HG03469 (cell line): ENCODE measurements around the gene ACSBG1.

ENCODE experiments used
- ATAC-seq: cut with Tn5 transposase; IDR thresholded peaks from one replicate; pipeline ENCODE4 v1.9.1; 2021; ENCODE audit warnings: mild to moderate bottlenecking, moderate library complexity, moderate number of reproducible peaks; ENCODE audit not compliant: unreplicated experiment

ACSBG1 gene, protein sequence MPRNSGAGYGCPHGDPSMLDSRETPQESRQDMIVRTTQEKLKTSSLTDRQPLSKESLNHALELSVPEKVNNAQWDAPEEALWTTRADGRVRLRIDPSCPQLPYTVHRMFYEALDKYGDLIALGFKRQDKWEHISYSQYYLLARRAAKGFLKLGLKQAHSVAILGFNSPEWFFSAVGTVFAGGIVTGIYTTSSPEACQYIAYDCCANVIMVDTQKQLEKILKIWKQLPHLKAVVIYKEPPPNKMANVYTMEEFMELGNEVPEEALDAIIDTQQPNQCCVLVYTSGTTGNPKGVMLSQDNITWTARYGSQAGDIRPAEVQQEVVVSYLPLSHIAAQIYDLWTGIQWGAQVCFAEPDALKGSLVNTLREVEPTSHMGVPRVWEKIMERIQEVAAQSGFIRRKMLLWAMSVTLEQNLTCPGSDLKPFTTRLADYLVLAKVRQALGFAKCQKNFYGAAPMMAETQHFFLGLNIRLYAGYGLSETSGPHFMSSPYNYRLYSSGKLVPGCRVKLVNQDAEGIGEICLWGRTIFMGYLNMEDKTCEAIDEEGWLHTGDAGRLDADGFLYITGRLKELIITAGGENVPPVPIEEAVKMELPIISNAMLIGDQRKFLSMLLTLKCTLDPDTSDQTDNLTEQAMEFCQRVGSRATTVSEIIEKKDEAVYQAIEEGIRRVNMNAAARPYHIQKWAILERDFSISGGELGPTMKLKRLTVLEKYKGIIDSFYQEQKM

DNA sequence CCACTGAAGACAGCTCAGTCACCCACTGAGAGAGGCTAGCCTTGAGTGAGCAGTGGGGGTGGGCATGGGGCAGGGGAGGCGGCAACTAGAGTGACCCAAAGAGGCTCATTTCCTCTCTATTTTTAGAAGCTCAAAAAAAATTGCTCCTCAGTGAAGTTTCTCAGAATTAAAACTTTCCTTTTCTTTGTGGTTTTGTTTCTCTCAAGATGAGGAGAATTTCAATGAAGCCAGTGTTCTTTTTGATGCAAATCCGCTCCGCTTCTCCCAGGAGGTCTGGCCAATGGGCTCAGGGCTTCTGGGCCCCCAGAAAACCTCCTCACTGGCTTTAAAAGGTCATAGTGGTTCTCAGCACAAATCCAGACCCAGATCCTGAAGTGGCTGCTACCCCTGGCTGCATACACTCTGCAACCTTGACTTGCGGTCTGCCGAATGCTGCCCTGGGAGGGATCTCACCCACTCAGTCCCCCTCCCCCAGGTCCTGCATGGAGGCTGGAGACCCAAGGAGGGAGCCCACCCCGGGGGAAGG lies at the start of gene ACSBG1:
TSS of gene ACSBG1 (minus strand) at position 51 of the 526 bp plus-strand sequence. CDS start 64 bp downstream, outside the sequence.
- no peak for ATAC-seq

DNA sequence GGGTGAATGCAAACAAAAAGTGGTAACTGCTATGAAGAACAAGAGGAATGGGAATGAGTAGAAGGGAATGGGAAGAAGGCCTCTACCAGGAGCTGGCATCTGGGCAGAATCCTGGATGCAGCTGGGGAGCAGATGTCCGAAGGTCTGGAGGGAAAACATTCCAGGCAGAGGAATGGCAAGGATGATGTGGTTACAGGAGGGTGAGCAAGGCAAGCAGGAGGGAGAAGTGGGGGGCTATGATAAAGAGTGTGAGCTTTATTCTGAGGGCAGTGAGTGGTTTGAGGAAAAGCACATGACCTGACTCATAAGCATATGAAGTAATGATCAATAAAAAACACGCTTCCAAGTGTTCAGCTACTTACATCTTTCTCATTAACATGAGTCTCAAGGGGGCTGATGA lies 48.0 kb upstream of the ACSBG1 start:
- no peak for ATAC-seq

DNA sequence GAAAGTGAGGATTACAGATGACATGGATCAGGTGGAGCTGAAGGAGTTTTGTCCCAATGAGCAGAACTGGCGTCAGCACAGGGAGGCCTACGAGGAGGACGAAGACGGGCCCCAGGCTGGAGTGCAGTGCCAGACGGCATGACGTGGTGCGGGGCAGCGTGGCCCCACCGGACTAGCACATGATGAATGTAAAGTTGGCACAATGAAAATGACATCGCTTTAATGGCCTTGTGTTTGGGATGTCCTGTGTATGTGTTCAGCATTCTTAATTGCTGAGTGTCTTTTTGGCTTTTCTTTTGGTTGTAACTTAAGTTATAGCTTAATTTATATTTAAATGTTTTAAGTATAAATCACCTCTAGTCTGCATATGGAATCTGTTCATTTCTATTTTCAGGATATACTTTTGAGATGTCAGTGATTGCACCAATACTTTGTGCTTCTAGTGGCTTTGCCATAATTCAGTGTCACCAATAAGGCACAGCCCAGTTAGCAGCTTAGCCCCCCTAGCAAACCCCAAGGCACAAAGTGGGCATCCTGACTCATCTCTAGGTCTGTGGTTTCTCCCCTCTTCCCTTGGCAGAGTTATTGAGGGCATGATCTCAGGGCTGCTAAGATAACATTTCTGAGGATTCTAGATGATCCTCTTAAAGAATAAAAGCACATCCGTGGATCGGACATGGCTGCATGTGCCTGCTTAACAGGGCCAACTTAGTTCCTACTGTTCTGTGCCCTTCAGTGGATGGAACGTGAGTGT lies 46.1 kb upstream of the ACSBG1 start:
- ATAC-seq: no peak

DNA sequence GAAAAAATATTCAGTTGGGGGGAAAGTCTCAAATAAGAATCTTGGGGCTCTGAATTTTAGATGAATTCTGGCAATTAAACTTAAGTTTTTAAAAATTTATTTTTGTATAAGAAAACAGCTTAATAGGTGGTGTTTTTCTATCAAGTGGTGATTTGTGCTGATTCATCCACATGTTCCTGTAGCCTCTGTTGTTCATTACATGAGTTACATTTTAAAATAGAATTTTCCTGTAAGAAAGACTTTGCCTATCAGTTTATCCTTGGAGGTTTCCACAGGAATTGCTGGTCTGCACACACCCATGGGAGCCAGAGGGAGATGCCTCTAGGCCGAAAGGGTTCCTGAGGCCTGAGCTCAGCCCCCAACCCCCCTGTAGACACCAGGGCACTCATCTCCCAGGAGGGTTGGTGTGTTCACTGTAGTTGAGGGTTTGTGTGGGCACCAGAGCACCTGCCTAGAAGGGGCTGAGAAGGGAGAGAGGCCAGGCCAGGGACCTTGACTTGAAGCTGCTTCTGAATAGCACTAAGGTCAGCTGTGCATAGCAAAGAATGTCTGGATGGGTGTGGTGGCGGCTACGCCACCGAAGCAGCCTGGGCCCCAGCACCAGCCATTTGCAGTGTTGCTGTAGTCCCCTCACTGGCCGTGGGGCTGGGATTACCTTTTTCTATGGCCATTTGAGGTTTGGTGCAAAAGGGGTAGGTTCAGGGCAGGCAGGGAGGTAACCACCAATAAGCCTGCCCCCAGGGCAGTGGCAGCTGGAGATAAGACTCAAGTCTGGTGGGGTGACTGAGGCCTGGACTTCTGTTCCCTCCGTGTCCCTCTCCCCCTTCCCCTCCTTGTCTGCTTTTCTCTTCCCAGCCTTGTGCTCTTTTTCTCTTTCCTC lies 41.9 kb upstream of the ACSBG1 start:
- ATAC-seq: no peak

DNA sequence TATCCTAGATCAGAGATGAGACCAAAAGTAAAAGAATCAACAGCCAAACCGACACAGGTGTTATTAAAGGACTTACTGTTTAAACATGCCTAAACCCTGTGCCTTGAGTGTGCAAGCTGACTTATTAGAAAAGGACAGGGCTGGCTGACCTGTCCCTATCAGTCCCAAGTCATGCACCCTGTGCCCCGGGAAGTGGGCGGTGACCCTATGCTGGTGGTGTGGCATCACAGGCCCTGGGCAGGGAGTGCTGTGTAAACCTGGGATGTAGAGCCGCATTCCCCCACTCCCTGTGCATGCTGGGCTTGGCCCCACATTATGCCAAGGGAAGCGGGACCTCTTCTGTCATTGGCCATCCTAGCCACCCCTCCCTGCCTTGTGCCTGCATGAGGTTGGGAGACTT lies 40.6 kb upstream of the ACSBG1 start:
- ATAC-seq: no peak

DNA sequence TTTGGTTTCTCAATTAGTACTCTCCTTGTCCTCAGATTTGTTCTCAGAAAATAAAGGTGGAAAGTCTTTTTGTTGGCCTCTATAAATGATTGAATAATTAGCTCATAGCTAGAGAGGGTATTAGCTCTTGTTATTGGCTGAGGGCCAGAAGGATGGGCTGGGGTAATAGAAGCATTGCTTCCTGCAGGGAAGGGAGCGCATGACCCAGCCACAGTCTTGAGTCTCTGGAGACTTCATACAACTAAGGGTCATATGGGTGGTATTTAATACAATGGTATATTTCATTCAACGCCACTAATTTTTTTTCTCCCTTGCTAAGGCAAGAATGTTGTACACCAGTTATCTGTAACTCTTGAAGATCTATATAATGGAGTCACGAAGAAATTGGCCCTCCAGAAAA lies 38.4 kb upstream of the ACSBG1 start:
- no peak for ATAC-seq

DNA sequence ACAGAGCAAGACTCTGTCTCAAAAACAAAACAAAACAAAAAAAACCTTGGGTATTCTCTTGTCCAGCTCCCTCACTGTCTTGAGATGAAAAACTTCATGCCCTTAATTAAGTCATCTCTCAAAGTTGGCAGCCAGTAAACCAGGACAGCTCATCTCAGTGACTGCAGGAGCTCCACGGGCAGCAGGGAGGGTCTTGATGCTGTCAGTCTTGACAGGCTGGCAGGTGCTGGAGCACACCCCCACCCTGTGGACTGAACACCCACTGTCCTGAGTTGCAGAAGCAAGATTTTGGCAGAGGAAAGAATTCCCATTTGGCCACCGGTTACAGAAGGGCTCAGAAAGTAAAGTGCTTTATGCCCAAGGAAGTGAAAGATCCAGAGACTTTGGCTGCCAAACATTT lies 38.0 kb upstream of the ACSBG1 start:
- ATAC-seq: no peak

DNA sequence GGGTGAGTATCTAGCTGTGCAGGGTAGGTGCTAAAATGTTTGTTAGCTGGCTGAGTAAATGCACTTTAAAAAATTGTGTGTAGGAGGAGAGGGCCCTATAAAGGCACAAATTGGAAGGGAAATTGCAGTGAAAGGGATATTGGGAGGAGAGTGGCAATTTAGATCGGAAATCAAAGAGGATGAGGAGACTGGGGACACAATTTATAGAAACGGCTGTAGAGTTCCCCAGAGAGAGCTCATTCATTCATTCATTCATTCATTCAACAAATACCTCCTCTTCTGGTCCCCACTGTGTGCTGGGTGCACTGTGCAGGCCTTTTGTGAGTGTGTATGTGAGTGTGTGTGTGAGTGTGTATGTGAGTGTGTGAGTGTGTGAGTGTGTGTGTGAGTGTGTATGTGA lies 32.4 kb upstream of the ACSBG1 start:
- ATAC-seq: no peak

DNA sequence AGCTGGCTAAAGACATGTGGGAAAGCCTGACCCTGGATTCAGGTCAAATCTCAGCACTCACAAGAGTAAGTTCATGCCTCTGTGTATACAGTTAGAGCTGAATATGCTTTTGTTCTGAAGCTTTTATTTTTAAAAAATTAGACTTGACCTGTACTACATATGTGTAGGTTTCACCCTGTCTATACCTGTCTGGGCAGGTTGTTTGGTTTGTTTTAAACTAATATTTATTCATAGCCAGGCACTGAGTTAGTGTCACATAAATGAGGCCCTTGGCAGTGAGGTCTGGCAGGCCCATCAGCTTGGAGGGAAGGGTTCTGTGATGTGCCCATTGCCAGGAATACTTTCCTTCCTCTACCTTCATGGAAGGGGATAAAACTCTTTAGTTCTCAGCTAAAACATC lies 31.9 kb upstream of the ACSBG1 start:
- ATAC-seq: no peak

DNA sequence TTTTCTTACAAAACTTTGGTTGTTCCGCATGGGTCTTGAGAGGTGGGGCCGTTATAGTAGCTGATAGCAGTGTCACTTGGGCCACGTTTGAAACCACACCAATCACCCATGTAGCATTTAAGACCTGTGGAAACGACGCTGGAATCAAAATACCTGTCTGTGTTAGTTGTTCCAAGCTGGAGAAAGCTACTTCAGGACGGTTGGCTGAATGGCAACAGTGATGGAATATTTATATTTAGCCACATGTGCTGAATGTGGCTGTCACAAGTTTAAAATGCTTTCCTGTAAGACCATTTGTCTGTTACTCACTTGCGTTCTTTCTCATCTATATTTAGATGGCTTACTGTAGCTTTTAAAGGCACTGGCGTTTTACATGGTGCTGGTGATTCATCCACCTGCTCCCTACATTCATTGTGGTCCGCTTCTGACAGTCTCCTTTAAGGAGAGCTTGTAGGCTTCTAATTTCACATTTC lies 31.4 kb upstream of the ACSBG1 start:
- no peak for ATAC-seq

DNA sequence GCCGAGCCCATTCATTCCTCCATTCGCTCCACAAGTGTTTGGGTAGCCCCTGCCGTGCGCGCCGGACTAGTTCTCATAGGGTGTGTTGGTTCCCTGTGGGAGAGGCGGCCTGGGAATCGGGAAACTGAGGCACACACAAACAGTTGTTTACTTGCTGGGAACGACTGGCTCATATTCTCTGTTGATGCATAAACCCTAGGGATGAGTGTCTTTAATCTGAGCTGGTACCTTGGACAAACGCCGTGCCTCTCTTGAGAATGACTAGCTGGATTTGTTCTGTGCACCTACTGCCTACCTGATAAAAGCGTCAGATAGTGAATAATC lies 30.7 kb upstream of the ACSBG1 start:
- no peak for ATAC-seq

DNA sequence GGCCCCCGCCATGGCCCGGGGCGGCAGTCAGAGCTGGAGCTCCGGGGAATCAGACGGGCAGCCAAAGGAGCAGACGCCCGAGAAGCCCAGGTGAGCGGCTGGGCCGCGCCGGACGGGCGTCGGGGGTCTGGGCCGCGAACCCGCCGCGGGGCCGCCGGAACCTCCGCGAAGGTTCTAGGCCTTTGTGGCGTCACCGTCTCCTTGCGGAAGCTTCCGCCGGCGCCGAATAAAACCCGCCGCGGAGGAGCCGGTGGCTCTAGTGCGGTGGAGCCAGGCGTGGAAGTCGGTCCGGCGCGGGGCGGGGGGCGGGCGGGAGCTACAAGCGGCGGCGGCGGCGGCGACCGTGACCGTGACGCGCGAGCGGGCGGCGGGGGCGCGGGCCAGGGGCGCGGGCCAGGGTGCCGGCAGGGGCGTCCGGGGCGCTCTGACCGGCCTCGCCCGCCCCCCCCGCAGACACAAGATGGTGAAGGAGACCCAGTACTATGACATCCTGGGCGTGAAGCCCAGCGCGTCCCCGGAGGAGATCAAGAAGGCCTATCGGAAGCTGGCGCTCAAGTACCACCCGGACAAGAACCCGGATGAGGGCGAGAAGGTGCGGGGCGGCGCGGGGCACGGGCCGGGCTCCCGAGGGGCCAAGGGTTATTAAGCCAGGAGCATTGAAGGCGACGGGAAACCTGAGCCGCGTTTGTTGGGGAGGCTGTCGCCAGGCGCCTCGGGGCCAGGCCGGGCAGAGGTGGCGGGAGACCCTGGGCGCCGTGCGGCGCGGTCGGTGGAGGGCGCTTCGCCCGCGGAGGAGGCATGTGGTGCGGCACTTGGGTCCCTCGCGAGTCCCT lies 30.2 kb upstream of the ACSBG1 start, which contains the start of gene DNAJA4:
TSS of gene DNAJA4 (plus strand) at position 259 of the 833 bp plus-strand sequence. CDS start at position 461, 202 bp downstream.
- no peak for ATAC-seq

DNA sequence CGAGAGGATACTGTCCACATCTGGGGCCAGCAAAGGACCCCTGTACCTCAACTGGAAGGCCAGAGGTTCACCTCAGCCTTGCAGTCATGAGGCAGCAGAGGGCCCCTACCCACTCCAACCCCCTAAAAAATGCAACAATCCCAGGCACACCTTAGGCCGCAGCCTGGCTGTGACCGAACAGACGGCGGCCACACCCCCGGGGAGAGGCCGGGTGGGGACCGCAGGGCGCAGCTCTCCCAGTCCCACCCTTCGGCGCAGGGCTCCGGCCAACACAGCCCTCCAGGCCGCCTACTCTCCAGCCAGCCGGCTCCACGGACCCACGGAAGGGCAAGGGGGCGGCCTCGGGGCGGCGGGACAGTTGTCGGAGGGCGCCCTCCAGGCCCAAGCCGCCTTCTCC lies 29.5 kb upstream of the ACSBG1 start:
- ATAC-seq: no peak

DNA sequence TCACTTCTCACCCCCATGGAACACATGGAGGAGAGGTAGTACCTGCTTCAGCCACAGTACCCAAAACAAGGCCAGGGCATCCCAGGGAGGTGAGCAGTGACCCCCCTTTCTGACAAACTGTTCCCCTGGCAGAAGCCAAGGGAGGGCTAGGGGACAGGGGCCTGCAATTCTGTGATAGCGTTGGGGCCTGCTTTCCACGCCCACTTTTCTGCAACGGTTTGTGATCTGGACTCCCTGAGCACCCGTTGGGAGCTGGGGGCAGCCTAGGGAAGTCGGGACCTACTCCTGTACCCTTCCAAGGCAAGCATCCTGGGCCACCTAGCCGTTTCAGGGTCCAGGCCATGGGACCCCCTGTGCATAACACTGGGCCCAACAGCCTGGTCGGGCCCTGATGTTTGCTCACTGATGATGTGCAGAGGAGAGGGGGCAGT lies 29.0 kb upstream of the ACSBG1 start:
- ATAC-seq: no peak

DNA sequence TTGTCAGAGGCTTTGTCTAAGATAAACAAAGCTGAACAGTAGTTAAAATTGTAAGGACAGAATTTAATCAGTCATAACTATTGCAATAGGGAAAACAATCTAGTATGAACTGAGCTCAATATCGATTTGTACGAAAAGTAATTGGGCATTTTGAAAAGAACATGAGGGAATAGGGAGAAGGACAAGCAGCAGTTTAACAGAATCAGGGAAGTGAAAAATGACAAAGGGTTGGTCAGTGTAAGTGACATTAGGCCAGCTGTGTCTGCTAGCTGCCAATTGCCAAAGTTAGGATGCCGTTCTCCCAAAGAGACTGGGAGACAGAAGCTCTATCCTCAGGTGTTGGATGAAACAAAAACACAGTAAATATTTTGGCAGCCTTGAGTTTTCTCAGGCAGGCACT lies 26.7 kb upstream of the ACSBG1 start:
- no peak for ATAC-seq

DNA sequence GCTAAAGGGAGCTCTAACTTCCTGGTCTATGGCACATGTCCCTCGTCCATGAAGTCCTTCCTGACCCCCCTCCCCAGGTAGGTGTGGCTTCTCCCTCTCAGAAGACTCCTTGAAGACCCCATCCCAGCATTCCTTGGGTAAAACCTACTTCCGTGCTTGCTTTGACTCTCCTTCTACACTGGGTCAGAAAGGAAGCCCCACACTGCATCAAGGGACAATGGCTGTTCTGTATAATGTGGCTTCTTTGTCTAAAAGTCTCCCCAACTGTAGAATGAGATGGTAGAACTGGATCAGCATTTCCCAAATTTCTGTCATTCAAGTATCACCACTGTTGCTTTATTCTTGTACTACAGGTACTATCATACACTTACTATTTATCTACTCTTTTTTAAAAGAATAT lies 26.1 kb upstream of the ACSBG1 start:
- no peak for ATAC-seq

DNA sequence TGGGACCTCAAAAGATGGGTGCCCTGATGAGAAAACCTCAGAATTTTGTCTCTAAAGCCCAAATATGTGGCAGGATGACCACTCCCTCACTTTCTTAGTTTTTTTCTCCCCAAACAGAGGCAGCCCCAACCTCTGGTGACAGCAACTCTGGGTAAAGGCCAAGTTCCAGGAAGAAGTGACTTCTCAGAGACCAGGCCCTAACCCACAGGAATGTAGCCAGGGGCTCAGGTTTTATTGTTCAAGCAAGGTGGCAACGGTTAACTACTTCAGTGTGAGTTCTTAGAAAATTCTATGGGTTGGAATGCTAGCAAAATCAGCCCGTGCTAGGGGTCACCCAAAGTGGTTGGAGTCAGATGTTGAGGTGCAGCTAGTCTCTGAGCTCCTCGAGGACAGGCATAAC lies 24.9 kb upstream of the ACSBG1 start:
- ATAC-seq: no peak

DNA sequence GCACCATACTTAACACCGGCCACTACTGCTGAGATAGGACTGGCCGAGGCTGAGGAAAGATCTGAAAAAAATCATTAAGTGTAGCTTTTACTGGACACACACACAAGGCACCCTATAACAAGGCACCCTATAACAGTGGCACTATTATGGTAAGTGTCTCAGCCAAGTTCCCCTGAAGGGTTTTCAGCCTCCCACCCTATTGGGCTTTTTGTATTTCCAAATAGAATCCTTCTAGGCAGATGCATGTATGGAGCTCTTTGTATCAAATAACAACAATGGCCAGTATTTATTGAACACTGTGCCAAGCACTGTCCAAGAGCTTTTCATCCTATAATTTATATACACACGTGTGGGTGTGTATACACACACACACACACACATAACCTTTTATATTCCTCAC lies 23.3 kb upstream of the ACSBG1 start:
- no peak for ATAC-seq

DNA sequence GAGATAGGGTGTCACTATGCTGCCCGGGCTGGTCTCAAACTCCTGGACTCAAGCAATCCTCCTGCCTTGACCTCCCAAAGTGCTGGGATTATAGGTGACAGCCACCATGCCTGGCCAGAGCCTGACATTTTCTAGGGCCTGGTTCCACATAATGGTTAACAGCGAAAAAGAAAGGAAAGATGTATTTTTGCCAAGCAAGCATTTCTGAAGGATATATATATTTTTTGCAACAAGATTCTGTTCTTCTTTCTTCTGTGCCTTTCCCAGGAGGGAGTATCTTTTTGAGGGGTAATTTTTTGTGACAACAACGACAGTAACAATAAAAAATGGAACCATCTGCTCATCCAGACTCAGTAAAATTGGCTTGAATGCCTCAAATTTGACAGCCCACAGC lies 21.7 kb upstream of the ACSBG1 start:
- ATAC-seq: no peak
